HFFc6 (cell line): ENCODE results near the gene RASSF8. TPM values are rescaled to one million over a fixed set of nuclear protein-coding genes. Genes with fewer than 3 reads are reported as not detected.

Experiments
- DNase-seq: peaks from one replicate; pipeline ENCODE4 v3.0.0-alpha.2; 2018
- H3K27ac Mint-ChIP-seq: 2 replicates; pipeline ENCODE4 v1.8.0; 2020; ENCODE audit warnings: mild to moderate bottlenecking, mixed read lengths
- H3K27me3 Mint-ChIP-seq: 2 replicates; pipeline ENCODE4 v1.8.0; 2021; ENCODE audit warnings: mild to moderate bottlenecking, moderate library complexity, mixed read lengths; ENCODE audit not compliant: insufficient read depth
- H3K36me3 Mint-ChIP-seq: 2 replicates; pipeline ENCODE4 v1.8.0; 2021; ENCODE audit warnings: low read depth, mixed read lengths
- H3K4me1 Mint-ChIP-seq: 2 replicates; pipeline ENCODE4 v1.8.0; 2020; ENCODE audit warnings: low read depth, mixed read lengths
- H3K4me3 Mint-ChIP-seq: 2 replicates; pipeline ENCODE4 v1.8.0; 2020; ENCODE audit warnings: mild to moderate bottlenecking, moderate library complexity, mixed read lengths
- H3K9me3 Mint-ChIP-seq: 2 replicates; pipeline ENCODE4 v1.8.0; 2020; ENCODE audit warnings: mild to moderate bottlenecking, mixed read lengths
- CTCF ChIP-seq: fragments of 200-600 bp; sonication (generic); IDR thresholded peaks from 2 replicates; pipeline ENCODE4 v1.5.0; 2021; ENCODE audit warnings: antibody characterized with exemption, mild to moderate bottlenecking
- total RNA-seq, 6 experiments: library from RNA; stranded (reverse); fragmentation: NEBNext Ultra II Directional; extraction: Animal tissue kit (Norgen Biotek cat#: 25700); gene quantifications; 2 replicates in 1 of 6; 3 replicates in 5 of 6; pipeline ENCODE4 v1.2.3, GENCODE V29; 2021

Gene RASSF8
- total RNA-seq, 6 experiments from 2014 or later: 61.7 to 84.5 (median 77.0) TPM

- DNase-seq: peak; percentile 26
- Mint-ChIP-seq H3K4me3 (no peak overlapping the region), H3K27ac (no peak overlapping the region), H3K27me3 (peaks cover 2% of the 10 kb centered on the region; the same call in 1 of the 2 replicates), H3K9me3 (peaks cover 14% of the 10 kb centered on the region), H3K4me1 (peaks cover 16% of the 10 kb centered on the region), H3K36me3 (peaks cover 38% of the 10 kb centered on the region)
- no peak for TF ChIP-seq CTCF
Observed at GRCh38 chr12:26077915-26078702, 119.6 kb downstream of the RASSF8 start.

- Mint-ChIP-seq H3K36me3 (peaks cover 33% of the 10 kb centered on the region), H3K4me3 (no peak overlapping the region), H3K9me3 (peaks cover 14% of the 10 kb centered on the region), H3K27me3 (peaks cover 2% of the 10 kb centered on the region; the same call in 1 of the 2 replicates), H3K4me1 (peaks cover 16% of the 10 kb centered on the region), H3K27ac (no peak overlapping the region)
- TF ChIP-seq CTCF: no peak
- no peak for DNase-seq
Observed at GRCh38 chr12:26080911-26081310, 122.4 kb downstream of the RASSF8 start.

- Mint-ChIP-seq H3K27me3 (peaks cover 2% of the 10 kb centered on the region; the same call in 1 of the 2 replicates), H3K4me3 (no peak overlapping the region), H3K27ac (no peak overlapping the region), H3K9me3 (peaks cover 11% of the 10 kb centered on the region), H3K4me1 (peaks cover 12% of the 10 kb centered on the region), H3K36me3 (peaks cover 20% of the 10 kb centered on the region)
- TF ChIP-seq CTCF: no peak
- DNase-seq: no peak
Observed at GRCh38 chr12:26086936-26087335, 128.5 kb downstream of the RASSF8 start.

GRCh38 chr12:26088998-26089397 is 130.5 kb downstream of the RASSF8 start:
- no peak overlapping the region for H3K27ac Mint-ChIP-seq
- H3K27me3 Mint-ChIP-seq: no peaks in the 10 kb centered on the region
- no peaks in the 10 kb centered on the region for H3K9me3 Mint-ChIP-seq

GRCh38 chr12:26090836-26091510 is 132.5 kb downstream of the RASSF8 start:
- TF ChIP-seq CTCF: no peak
- no peak for DNase-seq
- H3K9me3 Mint-ChIP-seq: no peaks in the 10 kb centered on the region
- no peak overlapping the region for H3K27ac Mint-ChIP-seq
- H3K27me3 Mint-ChIP-seq: peaks cover 2% of the 10 kb centered on the region; the same call in 1 of the 2 replicates
- H3K4me3 Mint-ChIP-seq: no peak overlapping the region
- H3K36me3 Mint-ChIP-seq: no peaks in the 10 kb centered on the region
- H3K4me1 Mint-ChIP-seq: peaks cover 20% of the 10 kb centered on the region

More at GRCh38 chr12:26088998-26089397, 130.5 kb downstream of the RASSF8 start:
- no peak for TF ChIP-seq CTCF
- Mint-ChIP-seq H3K4me3 (no peak overlapping the region), H3K4me1 (peaks cover 20% of the 10 kb centered on the region), H3K36me3 (0 out of 2 replicates have a peak, but pooled peaks cover 6% of the 10 kb centered on the region)
- no peak for DNase-seq
